PC-9 (cell line): ENCODE results near the gene TGM1.

Source experiments
- EZH2 ChIP-seq: fragments of 200-600 bp; sonication (generic); IDR thresholded peaks from 2 replicates; pipeline ENCODE4 v1.8.0; 2017; ENCODE audit warnings: antibody characterized with exemption, low read depth
- TF ChIP-seq, protein P1 (sequence below): fragments of 200-600 bp; sonication (generic); conservative IDR thresholded peaks from 2 replicates; pipeline ENCODE4 v1.6.1; 2017; ENCODE audit warnings: mixed run types, antibody characterized with exemption, mild to moderate bottlenecking, moderate library complexity

DNA sequence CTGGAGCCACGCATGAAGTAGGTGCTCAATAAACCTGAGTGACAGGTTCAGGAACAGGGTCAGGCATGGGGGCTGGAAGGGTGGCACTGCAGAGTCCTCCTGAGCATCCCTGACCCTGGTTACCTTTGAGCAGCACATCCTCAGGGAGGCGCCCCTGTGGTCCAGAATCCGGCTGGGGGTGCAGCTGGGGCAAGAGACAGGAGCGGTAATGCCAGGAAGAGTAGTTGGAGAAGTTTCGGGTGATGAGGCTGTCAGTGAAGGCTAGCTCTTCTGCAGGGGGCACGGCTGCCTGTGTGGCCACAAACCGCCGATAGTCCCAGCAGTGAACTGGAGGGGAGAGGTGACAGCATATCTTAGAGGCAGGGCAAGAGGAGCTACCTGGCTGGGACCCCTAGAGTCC, 6.4 kb upstream of the TGM1 start:
- TF ChIP-seq, protein P1, sequence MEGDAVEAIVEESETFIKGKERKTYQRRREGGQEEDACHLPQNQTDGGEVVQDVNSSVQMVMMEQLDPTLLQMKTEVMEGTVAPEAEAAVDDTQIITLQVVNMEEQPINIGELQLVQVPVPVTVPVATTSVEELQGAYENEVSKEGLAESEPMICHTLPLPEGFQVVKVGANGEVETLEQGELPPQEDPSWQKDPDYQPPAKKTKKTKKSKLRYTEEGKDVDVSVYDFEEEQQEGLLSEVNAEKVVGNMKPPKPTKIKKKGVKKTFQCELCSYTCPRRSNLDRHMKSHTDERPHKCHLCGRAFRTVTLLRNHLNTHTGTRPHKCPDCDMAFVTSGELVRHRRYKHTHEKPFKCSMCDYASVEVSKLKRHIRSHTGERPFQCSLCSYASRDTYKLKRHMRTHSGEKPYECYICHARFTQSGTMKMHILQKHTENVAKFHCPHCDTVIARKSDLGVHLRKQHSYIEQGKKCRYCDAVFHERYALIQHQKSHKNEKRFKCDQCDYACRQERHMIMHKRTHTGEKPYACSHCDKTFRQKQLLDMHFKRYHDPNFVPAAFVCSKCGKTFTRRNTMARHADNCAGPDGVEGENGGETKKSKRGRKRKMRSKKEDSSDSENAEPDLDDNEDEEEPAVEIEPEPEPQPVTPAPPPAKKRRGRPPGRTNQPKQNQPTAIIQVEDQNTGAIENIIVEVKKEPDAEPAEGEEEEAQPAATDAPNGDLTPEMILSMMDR, result no peak
- no peak for TF ChIP-seq EZH2
